IMR-90 (cell line): ENCODE measurements around the gene IL6. TPM values are rescaled to one million over a fixed set of nuclear protein-coding genes. Genes with fewer than 3 reads are reported as not detected.

Experiments used
- ATAC-seq: fragments of 200-7000 bp; cut with Tn5 transposase; 2 replicates; pipeline ENCODE4 v1.9.1; 2020; ENCODE audit warnings: low read depth, mild to moderate bottlenecking, moderate library complexity
- BruUV-seq: library from RNA; stranded (reverse); fragments of 400-500 nt; replicated peaks from 2 replicates; lab custom pipeline; 2021; lab: Mats Ljungman, UMichigan
- CTCF ChIA-PET: fragments of 300-600 bp; formaldehyde crosslinking; extraction: SDS; loops from one replicate; lab custom pipeline; 2021; ENCODE audit warnings: antibody characterized with exemption; lab: Yijun Ruan, JAX
- POLR2A ChIA-PET: fragments of 300-600 bp; sonication (Branson Sonifier 250); formaldehyde crosslinking; loops from one replicate; lab custom pipeline; 2022; ENCODE audit warnings: antibody characterized with exemption; ENCODE audit not compliant: unreplicated experiment; lab: Charles Lee
- DNase-seq: peaks from one replicate; pipeline ENCODE4 v3.0.0; 2013
- H2AFZ ChIP-seq: replicated peaks from 2 replicates; pipeline ENCODE3; 2013; ENCODE audit warnings: low read length, mild to moderate bottlenecking; ENCODE audit not compliant: poor library complexity
- H2AK5ac ChIP-seq: 2 replicates; pipeline ENCODE4 v1.6.1; 2013; ENCODE audit warnings: low read depth, low read length, inconsistent platforms
- H2AK9ac ChIP-seq: replicated peaks from 2 replicates; pipeline ENCODE3; 2013; ENCODE audit warnings: mild to moderate bottlenecking, low read depth, low read length, moderate library complexity; ENCODE audit not compliant: poor library complexity
- H2BK120ac ChIP-seq: 2 replicates; pipeline ENCODE4 v1.6.1; 2013; ENCODE audit warnings: low read depth, low read length, inconsistent platforms
- H2BK15ac ChIP-seq: 3 replicates; pipeline ENCODE4 v1.6.1; 2013; ENCODE audit warnings: low read depth, low read length, inconsistent platforms
- H2BK20ac ChIP-seq: 2 replicates; pipeline ENCODE4 v1.6.1; 2013; ENCODE audit warnings: low read depth, mild to moderate bottlenecking, inconsistent platforms, low read length, moderate library complexity
- H2BK5ac ChIP-seq: 2 replicates; pipeline ENCODE4 v1.6.1; 2013; ENCODE audit warnings: mild to moderate bottlenecking, low read depth, low read length, inconsistent platforms; ENCODE audit not compliant: poor library complexity, severe bottlenecking
- H3K14ac ChIP-seq: replicated peaks from 2 replicates; pipeline ENCODE4 v1.6.1; 2013; ENCODE audit warnings: low read depth, low read length, inconsistent platforms
- H3K18ac ChIP-seq: 2 replicates; pipeline ENCODE4 v1.6.1; 2013; ENCODE audit warnings: low read depth, low read length, control low read depth
- H3K23ac ChIP-seq: 2 replicates; pipeline ENCODE4 v1.6.1; 2013; ENCODE audit warnings: low read depth, low read length, inconsistent platforms
- H3K27ac ChIP-seq: 2 replicates; pipeline ENCODE4 v1.5.1; 2013; ENCODE audit warnings: mild to moderate bottlenecking, control low read depth, low read length; ENCODE audit not compliant: insufficient read depth
- H3K27me3 ChIP-seq: 2 replicates; pipeline ENCODE4 v1.6.1; 2013; ENCODE audit warnings: low read length; ENCODE audit not compliant: control insufficient read depth, insufficient read depth
- H3K36me3 ChIP-seq: 2 replicates; pipeline ENCODE4 v1.6.1; 2013; ENCODE audit warnings: low read length, mixed read lengths; ENCODE audit not compliant: control insufficient read depth, insufficient read depth
- H3K4ac ChIP-seq: 2 replicates; pipeline ENCODE4 v1.6.1; 2013; ENCODE audit warnings: low read depth, low read length, inconsistent platforms
- H3K4me1 ChIP-seq: 2 replicates; pipeline ENCODE4 v1.6.1; 2013; ENCODE audit warnings: low read length, mixed read lengths; ENCODE audit not compliant: control insufficient read depth, insufficient read depth
- H3K4me2 ChIP-seq: 2 replicates; pipeline ENCODE4 v1.6.1; 2013; ENCODE audit warnings: low read depth, mild to moderate bottlenecking, control low read depth, low read length, moderate library complexity
- H3K4me3 ChIP-seq: 2 replicates; pipeline ENCODE4 v1.5.1; 2013; ENCODE audit warnings: low read depth, mild to moderate bottlenecking, control low read depth, low read length, moderate library complexity; ENCODE audit not compliant: insufficient read depth
- H3K56ac ChIP-seq: 2 replicates; pipeline ENCODE4 v1.6.1; 2013; ENCODE audit warnings: low read length, inconsistent platforms; ENCODE audit not compliant: insufficient read depth; ENCODE audit errors: extremely low read depth
- H3K79me1 ChIP-seq, 2 experiments: 2 replicates each; pipeline ENCODE4 v1.6.1; 2013; ENCODE audit warnings: low read length in 2 of 2, inconsistent platforms in 1 of 2, low read depth in 1 of 2
- H3K9ac ChIP-seq: 2 replicates; pipeline ENCODE4 v1.6.1; 2013; ENCODE audit warnings: low read depth, low read length, control low read depth
- H3K9me1 ChIP-seq: 2 replicates; pipeline ENCODE4 v1.6.1; 2013; ENCODE audit warnings: low read length, inconsistent platforms; ENCODE audit not compliant: insufficient read depth
- H3K9me3 ChIP-seq: 2 replicates; pipeline ENCODE4 v1.6.1; 2013; ENCODE audit warnings: low read length; ENCODE audit not compliant: control insufficient read depth, insufficient read depth
- H4K20me1 ChIP-seq: 2 replicates; pipeline ENCODE4 v1.6.1; 2013; ENCODE audit warnings: low read length, inconsistent platforms; ENCODE audit not compliant: insufficient read depth
- H4K5ac ChIP-seq: 2 replicates; pipeline ENCODE4 v1.6.1; 2013; ENCODE audit warnings: mild to moderate bottlenecking, low read depth, low read length, control low read depth
- H4K8ac ChIP-seq, 2 experiments: 2 replicates each; pipeline ENCODE4 v1.6.1; 2013; ENCODE audit warnings: low read depth in 2 of 2, low read length in 2 of 2, control low read depth in 1 of 2, inconsistent platforms in 1 of 2
- H4K91ac ChIP-seq: 2 replicates; pipeline ENCODE4 v1.6.1; 2013; ENCODE audit warnings: low read depth, low read length, inconsistent platforms; ENCODE audit not compliant: insufficient read depth
- BHLHE40 ChIP-seq: fragments of 150-350 bp; IDR thresholded peaks from 2 replicates; pipeline ENCODE4 v1.6.1; 2016; ENCODE audit warnings: mild to moderate bottlenecking, low read depth, low read length
- CEBPB ChIP-seq: IDR thresholded peaks from 2 replicates; pipeline ENCODE4 v1.6.1; 2012; ENCODE audit warnings: low read depth, low read length, improper control_type of control experiment
- FOS ChIP-seq: fragments of 150-350 bp; IDR thresholded peaks from 2 replicates; pipeline ENCODE4 v1.6.1; 2016; ENCODE audit warnings: low read depth, low read length
- POLR2A ChIP-seq: IDR thresholded peaks from 2 replicates; pipeline ENCODE4 v1.6.1; 2012; ENCODE audit warnings: mild to moderate bottlenecking, low read depth, low read length
- RCOR1 ChIP-seq: IDR thresholded peaks from 2 replicates; pipeline ENCODE4 v1.6.1; 2012; ENCODE audit warnings: mild to moderate bottlenecking, low read length, improper control_type of control experiment; ENCODE audit not compliant: insufficient replicate concordance
- WGBS, 2 experiments: methylation state at CpG; one replicate each; pipeline versions ENCODE4 v1.1.5 to v1.1.7; 2013; ENCODE audit warnings: missing lambda C conversion rate in 2 of 2; ENCODE audit not compliant: insufficient read length in 1 of 2; ENCODE audit errors: extremely low coverage in 2 of 2; 5-methylcytosine and 5-hydroxymethylcytosine counted together
- dilution Hi-C: fragments of 300-500 bp; cut with HindIII; formaldehyde crosslinking; loops from one replicate; pipeline ENCODE4 v1.14.3; 2018; ENCODE audit warnings: low sequenced_read_pairs; ENCODE audit not compliant: unreplicated experiment
- in situ Hi-C: fragments of 300-500 bp; cut with MboI; formaldehyde crosslinking; loops from 3 replicates; pipeline ENCODE4 v1.14.3; 2019; ENCODE audit warnings: low sequenced_read_pairs, inconsistent platforms, mixed read lengths
- intact Hi-C: fragments of 100-400 bp; cut with micrococcal nuclease; formaldehyde crosslinking; loops from 2 replicates; pipeline ENCODE4 v1.10.0; 2022
- polyA plus RNA-seq, 3 experiments: library from polyadenylated mRNA; depleted of rRNA; stranded (reverse); fragments of >200 nt; gene quantifications; 2 replicates each; pipeline ENCODE4 v1.2.3, GENCODE V29; 2012; ENCODE audit warnings: low replicate concordance in 1 of 3
- total RNA-seq: library from RNA; depleted of rRNA; stranded (reverse); fragments of >200 nt; gene quantifications from 2 replicates; pipeline ENCODE4 v1.2.3, GENCODE V29; 2012

IL6 gene
- total and polyA plus RNA-seq, 2 of the 4 experiments (the other 2 are of a cell fraction) = 15.2 to 50.8 TPM

GRCh38 chr7:22717760-22718159 is 9.2 kb upstream of the IL6 start:
- peak overlapping the region; percentile 19 to 81 for H4K8ac ChIP-seq
- peak overlapping the region; percentile 51; the same call in 1 of the 2 replicates for H3K56ac ChIP-seq
- peak overlapping the region; percentile 96 for H2BK20ac ChIP-seq
- 90% methylated on average over 3 of the region's 7 CpGs; no CpG with 5 or more reads in 1 of the 2 experiments for WGBS, 2 experiments
- peak overlapping the region; percentile 84 for H4K91ac ChIP-seq
- peaks cover 13% of the 10 kb centered on the region for H3K4me1 ChIP-seq
- CTCF ChIA-PET = interaction anchor here (1.1 kb wide), 1 partner anchor 40 kb away, joined by 4 read pairs; no protein-coding TSS in a partner anchor
- dilution Hi-C loops = no loop called here
- peak overlapping the region; percentile 73 for H2AK5ac ChIP-seq
- peak overlapping the region; percentile 94 for H3K4ac ChIP-seq
- H3K14ac ChIP-seq = peak overlapping the region; percentile 82
- 0 out of 2 replicates have a peak, but pooled peaks cover under 1% of the 10 kb centered on the region for H3K9me1 ChIP-seq
- POLR2A ChIA-PET = interaction anchor here (0.6 to 1.1 kb wide), 2 partner anchors 9 to 44 kb away, joined by 3 to 4 read pairs; partner anchors contain the start of gene IL6
- intact Hi-C loops = no loop called here
- H2BK120ac ChIP-seq = peak overlapping the region; percentile 96
- DNase-seq (no peak), ATAC-seq (peak; percentile 5)
- in situ Hi-C loops = no loop called here
- H3K27ac ChIP-seq = peak overlapping the region; percentile 88
- no peaks in the 10 kb centered on the region for H4K20me1 ChIP-seq
- no peaks in the 10 kb centered on the region; a peak in 1 of 4 replicates for H3K79me1 ChIP-seq
- peak overlapping the region; percentile 85 for H2BK5ac ChIP-seq
- H4K5ac ChIP-seq = peak overlapping the region; percentile 77
- no TSS peak for BruUV-seq
- no peaks in the 10 kb centered on the region for H3K27me3 ChIP-seq
- no peaks in the 10 kb centered on the region for H3K9me3 ChIP-seq
- H2AK9ac ChIP-seq = peak overlapping the region; percentile 5
- H2BK15ac ChIP-seq = peak overlapping the region; percentile 39; the same call in 1 of the 3 replicates
- peak overlapping the region; percentile 63 for H3K18ac ChIP-seq
- H3K36me3 ChIP-seq = no peaks in the 10 kb centered on the region
- H3K4me2 ChIP-seq = peak overlapping the region; percentile 31
- TF ChIP-seq BHLHE40 (no peak), FOS (no peak), RCOR1 (no peak), CEBPB (no peak), POLR2A (no peak)
- H3K9ac ChIP-seq = peak overlapping the region; percentile 45
- peak overlapping the region; percentile 72; the same call in 1 of the 2 replicates for H3K23ac ChIP-seq
- H2AFZ ChIP-seq = peak overlapping the region; percentile 11
- no peak overlapping the region for H3K4me3 ChIP-seq
